Measurements from ENCODE around the gene FBXO48.
A peak's percentile ranks its signal among the peaks of the same experiment; 100 is the strongest.

Gene FBXO48

GRCh38 chr2:68441179-68441993 is 25.7 kb downstream of the FBXO48 start:
- peak; percentile 78 to 86 for DNase-seq (ENCODE audit: low spot score in 2 of 2)
- H3K36me3 ChIP-seq (replicated peaks): no peaks in the 10 kb centered on the region
- no peaks in the 10 kb centered on the region for H3K4me1 ChIP-seq
- in situ Hi-C loops (cut with MboI; ENCODE audit: low sequenced_read_pairs): loop anchor here (25.0 kb wide), 1 partner anchor 329 kb away; no protein-coding TSS in a partner anchor
- H3K27me3 ChIP-seq (ENCODE audit: low read depth): peaks cover 4% of the 10 kb centered on the region; the same call in 1 of the 2 replicates
- no peak overlapping the region for H3K4me3 ChIP-seq
- H3K9me3 ChIP-seq: no peaks in the 10 kb centered on the region

GRCh38 chr2:68438455-68439303 is 28.4 kb downstream of the FBXO48 start:
- H3K9me3 ChIP-seq: no peaks in the 10 kb centered on the region
- DNase-seq (ENCODE audit: low spot score in 2 of 2): no peak
- H3K4me3 ChIP-seq: no peak overlapping the region
- H3K4me1 ChIP-seq: no peaks in the 10 kb centered on the region
- H3K27me3 ChIP-seq (ENCODE audit: low read depth): peaks cover 4% of the 10 kb centered on the region; the same call in 1 of the 2 replicates
- H3K36me3 ChIP-seq (replicated peaks): no peaks in the 10 kb centered on the region
- in situ Hi-C loops (cut with MboI; ENCODE audit: low sequenced_read_pairs): loop anchor here (25.0 kb wide), 1 partner anchor 326 kb away; no protein-coding TSS in a partner anchor

GRCh38 chr2:68436270-68436669 is 30.8 kb downstream of the FBXO48 start:
- no peak for DNase-seq (ENCODE audit: low spot score in 2 of 2)
- no peaks in the 10 kb centered on the region for H3K4me1 ChIP-seq
- no peaks in the 10 kb centered on the region for H3K36me3 ChIP-seq (replicated peaks)
- in situ Hi-C loops (cut with MboI; ENCODE audit: low sequenced_read_pairs): loop anchor here (25.0 kb wide), 1 partner anchor 324 kb away; no protein-coding TSS in a partner anchor
- peaks cover 4% of the 10 kb centered on the region; the same call in 1 of the 2 replicates for H3K27me3 ChIP-seq (ENCODE audit: low read depth)
- no peaks in the 10 kb centered on the region for H3K9me3 ChIP-seq
- H3K4me3 ChIP-seq: no peak overlapping the region

- no peaks in the 10 kb centered on the region for H3K4me1 ChIP-seq
- H3K27me3 ChIP-seq (ENCODE audit: low read depth): peaks cover 4% of the 10 kb centered on the region; the same call in 1 of the 2 replicates
- DNase-seq (ENCODE audit: low spot score in 2 of 2): no peak
- no peaks in the 10 kb centered on the region for H3K9me3 ChIP-seq
- no peaks in the 10 kb centered on the region for H3K36me3 ChIP-seq (replicated peaks)
- H3K4me3 ChIP-seq: no peak overlapping the region
- in situ Hi-C loops (cut with MboI; ENCODE audit: low sequenced_read_pairs): loop anchor here (25.0 kb wide), 1 partner anchor 323 kb away; no protein-coding TSS in a partner anchor
Measured at GRCh38 chr2:68435615-68436014, 31.5 kb downstream of the FBXO48 start.

- H3K4me3 ChIP-seq: no peak overlapping the region
- H3K9me3 ChIP-seq: no peaks in the 10 kb centered on the region
- in situ Hi-C loops (cut with MboI; ENCODE audit: low sequenced_read_pairs): loop anchor here (25.0 kb wide), 1 partner anchor 323 kb away; no protein-coding TSS in a partner anchor
- no peaks in the 10 kb centered on the region for H3K4me1 ChIP-seq
- peaks cover 4% of the 10 kb centered on the region; the same call in 1 of the 2 replicates for H3K27me3 ChIP-seq (ENCODE audit: low read depth)
- no peaks in the 10 kb centered on the region for H3K36me3 ChIP-seq (replicated peaks)
- no peak for DNase-seq (ENCODE audit: low spot score in 2 of 2)
Measured at GRCh38 chr2:68434981-68435380, 32.1 kb downstream of the FBXO48 start.

- in situ Hi-C loops (cut with MboI; ENCODE audit: low sequenced_read_pairs): loop anchor here (25.0 kb wide), 1 partner anchor 321 kb away; no protein-coding TSS in a partner anchor
- H3K27me3 ChIP-seq (ENCODE audit: low read depth): no peaks in the 10 kb centered on the region; the same call in 1 of the 2 replicates
- H3K4me1 ChIP-seq: no peaks in the 10 kb centered on the region
- no peak for DNase-seq (ENCODE audit: low spot score in 2 of 2)
- H3K4me3 ChIP-seq: no peak overlapping the region
- H3K9me3 ChIP-seq: no peaks in the 10 kb centered on the region
- H3K36me3 ChIP-seq (replicated peaks): no peaks in the 10 kb centered on the region
Measured at GRCh38 chr2:68432696-68433658, 34.1 kb downstream of the FBXO48 start.

GRCh38 chr2:68431316-68431972 is 35.6 kb downstream of the FBXO48 start:
- H3K36me3 ChIP-seq (replicated peaks): no peaks in the 10 kb centered on the region
- in situ Hi-C loops (cut with MboI; ENCODE audit: low sequenced_read_pairs): loop anchor here (25.0 kb wide), 1 partner anchor 319 kb away; no protein-coding TSS in a partner anchor
- H3K27me3 ChIP-seq (ENCODE audit: low read depth): no peaks in the 10 kb centered on the region; the same call in 1 of the 2 replicates
- H3K4me3 ChIP-seq: no peak overlapping the region
- no peak for DNase-seq (ENCODE audit: low spot score in 2 of 2)
- H3K9me3 ChIP-seq: no peaks in the 10 kb centered on the region
- no peaks in the 10 kb centered on the region for H3K4me1 ChIP-seq

GRCh38 chr2:68429311-68429826 is 37.7 kb downstream of the FBXO48 start:
- Histone ChIP-seq H3K4me1 (no peaks in the 10 kb centered on the region), H3K27me3 (ENCODE audit: low read depth) (peaks cover 2% of the 10 kb centered on the region; the same call in 1 of the 2 replicates), H3K9me3 (no peaks in the 10 kb centered on the region), H3K4me3 (no peak overlapping the region), H3K36me3 (replicated peaks) (no peaks in the 10 kb centered on the region)
- in situ Hi-C loops (cut with MboI; ENCODE audit: low sequenced_read_pairs): loop anchor here (25.0 kb wide), 1 partner anchor 317 kb away; no protein-coding TSS in a partner anchor
- DNase-seq (ENCODE audit: low spot score in 2 of 2): no peak

- peaks cover 6% of the 10 kb centered on the region for H3K27me3 ChIP-seq (ENCODE audit: low read depth)
- no peaks in the 10 kb centered on the region for H3K4me1 ChIP-seq
- DNase-seq (ENCODE audit: low spot score in 2 of 2): no peak
- no peak overlapping the region for H3K4me3 ChIP-seq
- in situ Hi-C loops (cut with MboI; ENCODE audit: low sequenced_read_pairs): loop anchor here (25.0 kb wide), 1 partner anchor 316 kb away; no protein-coding TSS in a partner anchor
- H3K36me3 ChIP-seq (replicated peaks): no peaks in the 10 kb centered on the region
- H3K9me3 ChIP-seq: no peaks in the 10 kb centered on the region
Measured at GRCh38 chr2:68428746-68429145, 38.3 kb downstream of the FBXO48 start.

GRCh38 chr2:68428126-68428525 is 39.0 kb downstream of the FBXO48 start:
- in situ Hi-C loops (cut with MboI; ENCODE audit: low sequenced_read_pairs): loop anchor here (25.0 kb wide), 1 partner anchor 316 kb away; no protein-coding TSS in a partner anchor

GRCh38 chr2:68426848-68427579 is 40.1 kb downstream of the FBXO48 start:
- no peaks in the 10 kb centered on the region for H3K9me3 ChIP-seq
- in situ Hi-C loops (cut with MboI; ENCODE audit: low sequenced_read_pairs): loop anchor here (25.0 kb wide), 1 partner anchor 315 kb away; no protein-coding TSS in a partner anchor
- H3K27me3 ChIP-seq (ENCODE audit: low read depth): peaks cover 9% of the 10 kb centered on the region
- DNase-seq (ENCODE audit: low spot score in 2 of 2): no peak
- H3K4me1 ChIP-seq: no peaks in the 10 kb centered on the region
- no peak overlapping the region for H3K4me3 ChIP-seq
- H3K36me3 ChIP-seq (replicated peaks): no peaks in the 10 kb centered on the region

More at GRCh38 chr2:68428126-68428525, 39.0 kb downstream of the FBXO48 start:
- no peaks in the 10 kb centered on the region for H3K9me3 ChIP-seq
- H3K4me1 ChIP-seq: no peaks in the 10 kb centered on the region
- no peak for DNase-seq (ENCODE audit: low spot score in 2 of 2)
- no peak overlapping the region for H3K4me3 ChIP-seq
- H3K36me3 ChIP-seq (replicated peaks): no peaks in the 10 kb centered on the region
- H3K27me3 ChIP-seq (ENCODE audit: low read depth): peaks cover 9% of the 10 kb centered on the region

All from HAP-1 (cell line).